Endothelial cell of umbilical vein (primary cell): Measurements from ENCODE around the gene TMEM220. TPM values are rescaled to one million over a fixed set of nuclear protein-coding genes. Genes with fewer than 3 reads are reported as not detected.
"Not testable (repeated sequence)": the region's sequence is repeated elsewhere in the genome, so short reads cannot be mapped to it uniquely, and the experiment has no call there.

ENCODE experiments used
- BruUV-seq: library from RNA; stranded (reverse); fragments of 400-500 nt; replicated peaks from 2 replicates; lab custom pipeline; 2021; lab: Mats Ljungman, UMichigan
- CTCF ChIA-PET: fragments of 300-600, 350-600 bp; sonication (Branson Sonifier 250); formaldehyde crosslinking; loops from one replicate; lab custom pipeline; 2021; ENCODE audit warnings: antibody characterized with exemption, inconsistent platforms; lab: Charles Lee
- POLR2A ChIA-PET: fragments of 300-600, 350-600 bp; sonication (Branson Sonifier 250); formaldehyde crosslinking; loops from one replicate; lab custom pipeline; 2021; ENCODE audit warnings: antibody characterized with exemption, inconsistent platforms; lab: Charles Lee
- DNase-seq: peaks from one replicate; pipeline ENCODE4 v3.0.0-alpha.2; 2011; ENCODE audit warnings: low read depth, low spot score
- FAIRE-seq: peaks from 2 replicates; lab custom pipeline; 2011; peaks lifted over from hg19 to GRCh38; lab: Jason Lieb, UNC
- H2AFZ ChIP-seq: 2 replicates; pipeline ENCODE4 v1.6.0; 2012; ENCODE audit warnings: low read depth, low read length, control low read depth, inconsistent platforms
- H3K27ac ChIP-seq: 2 replicates; pipeline ENCODE4 v1.5.1; 2011; ENCODE audit warnings: low read depth, mild to moderate bottlenecking, control low read depth, low read length, moderate library complexity; ENCODE audit not compliant: insufficient read depth
- H3K27me3 ChIP-seq, 2 experiments: 2 replicates each; pipeline versions ENCODE4 v1.6.0 to v1.6.1; 2011; ENCODE audit warnings: low read length in 2 of 2, mixed read lengths in 1 of 2; ENCODE audit not compliant: control insufficient read depth in 2 of 2, insufficient read depth in 2 of 2
- H3K36me3 ChIP-seq, 2 experiments: 2 replicates in 1 of 2; 3 replicates in 1 of 2; pipeline ENCODE4 v1.5.1; 2011; ENCODE audit warnings: low read length in 2 of 2, mild to moderate bottlenecking in 1 of 2, moderate library complexity in 1 of 2; ENCODE audit not compliant: control insufficient read depth in 2 of 2, insufficient read depth in 2 of 2; ENCODE audit errors: extremely low read depth in 1 of 2
- H3K4me1 ChIP-seq: 3 replicates; pipeline ENCODE4 v1.5.1; 2011; ENCODE audit warnings: mild to moderate bottlenecking, low read length; ENCODE audit not compliant: control insufficient read depth, insufficient read depth; ENCODE audit errors: extremely low read depth
- H3K4me2 ChIP-seq: 2 replicates; pipeline ENCODE4 v1.6.1; 2011; ENCODE audit warnings: low read length, control low read depth, mixed read lengths; ENCODE audit not compliant: insufficient read depth
- H3K4me3 ChIP-seq, 3 experiments: fragments of 200-600 bp in 1 of 3; sonication (generic), shearing (Covaris generic) in 1 of 3; replicated peaks in 1 of 3; 2 replicates each; pipeline ENCODE4 v1.5.1; 2011 to 2016; ENCODE audit warnings: control low read depth in 3 of 3, low read length in 3 of 3, mild to moderate bottlenecking in 2 of 3, inconsistent platforms in 1 of 3, low read depth in 1 of 3, moderate library complexity in 1 of 3; ENCODE audit not compliant: insufficient read depth in 1 of 3
- H3K79me2 ChIP-seq: 2 replicates; pipeline ENCODE4 v1.6.0; 2012; ENCODE audit warnings: low read length, inconsistent platforms; ENCODE audit not compliant: control insufficient read depth, insufficient read depth
- H3K9ac ChIP-seq: replicated peaks from 2 replicates; pipeline ENCODE3; 2011; ENCODE audit warnings: low read length, control low read depth; ENCODE audit not compliant: insufficient read depth; ENCODE audit errors: extremely low read depth
- H3K9me1 ChIP-seq: replicated peaks from 3 replicates; pipeline ENCODE4 v1.6.0; 2011; ENCODE audit warnings: mild to moderate bottlenecking, low read length; ENCODE audit not compliant: control insufficient read depth, insufficient read depth; ENCODE audit errors: extremely low read depth
- H3K9me3 ChIP-seq: replicated peaks from 2 replicates; pipeline ENCODE4 v1.5.1; 2012; ENCODE audit warnings: low read length, inconsistent platforms; ENCODE audit not compliant: control insufficient read depth, insufficient read depth
- H4K20me1 ChIP-seq: replicated peaks from 2 replicates; pipeline ENCODE3; 2011; ENCODE audit warnings: mild to moderate bottlenecking, low read length; ENCODE audit not compliant: control insufficient read depth, insufficient read depth; ENCODE audit errors: extremely low read depth
- EZH2 ChIP-seq: IDR thresholded peaks from 2 replicates; pipeline ENCODE4 v1.6.1; 2012; ENCODE audit warnings: borderline replicate concordance, low read depth, mild to moderate bottlenecking, moderate library complexity, low read length, inconsistent platforms; ENCODE audit not compliant: severe bottlenecking
- JUN ChIP-seq: IDR thresholded peaks from 2 replicates; pipeline ENCODE4 v1.6.1; 2011; ENCODE audit warnings: borderline replicate concordance, low read depth; ENCODE audit not compliant: insufficient read length, insufficient read depth
- POLR2A ChIP-seq: IDR thresholded peaks from 2 replicates; pipeline ENCODE4 v1.6.1; 2012; ENCODE audit warnings: low read depth, mild to moderate bottlenecking, control low read depth, low read length
- dilution Hi-C: fragments of 300-500 bp; cut with MboI; formaldehyde crosslinking; loops from one replicate; pipeline ENCODE4 v1.15.0; 2019; ENCODE audit warnings: low sequenced_read_pairs; ENCODE audit not compliant: extremely low pct_ligation_motif_present
- intact Hi-C: fragments of 100-400 bp; cut with micrococcal nuclease; formaldehyde crosslinking; loops from one replicate; pipeline ENCODE4 v1.10.0; 2022
- polyA plus RNA-seq, 4 experiments: library from polyadenylated mRNA; depleted of rRNA in 3 of 4; stranded (reverse) in 3 of 4; unstranded in 1 of 4; fragments of >200 nt; gene quantifications; 2 replicates each; pipeline versions ENCODE4 v1.2.1 to v1.2.3, GENCODE V29; 2011 to 2012; ENCODE audit warnings: missing spikeins in 1 of 4
- total RNA-seq: library from RNA; stranded (reverse); gene quantifications from 2 replicates; pipeline ENCODE4 v1.2.3, GENCODE V29; 2021

The TMEM220 gene
- total and polyA plus RNA-seq, 2 donors (not counting 3 experiments of a cell fraction or from before 2014, with no cell fraction given): 3.6 to 11.2 TPM

GRCh38 chr17:10733666-10734065 lies 3.8 kb upstream of the TMEM220 start:
- Histone ChIP-seq H3K4me1 (peaks cover 6% of the 10 kb centered on the region), H3K4me2 (no peak overlapping the region), H3K9me1 (no peaks in the 10 kb centered on the region), H3K79me2 (no peaks in the 10 kb centered on the region), H4K20me1 (no peaks in the 10 kb centered on the region), H3K36me3 (no peaks in the 10 kb centered on the region), H3K27me3 (peaks cover 0 to 3% of the 10 kb centered on the region in 2 experiments), H3K9ac (no peak overlapping the region), H2AFZ (no peak overlapping the region), H3K4me3 (no peak overlapping the region), H3K9me3 (no peaks in the 10 kb centered on the region), H3K27ac (no peak overlapping the region)
- POLR2A ChIA-PET: no interaction called here
- BruUV-seq: no TSS peak
- intact Hi-C loops: loop anchor here (10.0 kb wide), 1 partner anchor 1251 kb away; no protein-coding TSS in a partner anchor
- TF ChIP-seq JUN (no peak), EZH2 (no peak), POLR2A (no peak)
- DNase-seq: no peak
- CTCF ChIA-PET: interaction anchor here (0.5 kb wide), 1 partner anchor 66 kb away, joined by 3 read pairs; no protein-coding TSS in a partner anchor
- dilution Hi-C loops: no loop called here
- FAIRE-seq: no peak

- H3K9ac ChIP-seq, CTCF ChIA-PET, H3K27ac ChIP-seq, H3K9me1 ChIP-seq, POLR2A ChIA-PET, H3K9me3 ChIP-seq, H3K4me1 ChIP-seq, H3K36me3 ChIP-seq, H3K27me3 ChIP-seq, FAIRE-seq, BruUV-seq, H4K20me1 ChIP-seq, dilution Hi-C loops, H3K4me3 ChIP-seq, H3K79me2 ChIP-seq, H2AFZ ChIP-seq, H3K4me2 ChIP-seq, DNase-seq: not testable (repeated sequence)
- intact Hi-C loops: loop anchor here (10.0 kb wide), 1 partner anchor 1253 kb away; no protein-coding TSS in a partner anchor
These were observed 2.3 kb upstream of the TMEM220 start for GRCh38 chr17:10732121-10732520.
